NB4 (cell line): ENCODE data around the gene AGBL1.

Source experiments
- DNase-seq: peaks from one replicate; pipeline ENCODE4 v3.0.0; 2010; ENCODE audit warnings: low read depth
- H3K4me3 ChIP-seq: one replicate; pipeline ENCODE4 v1.5.1; 2011; ENCODE audit warnings: mild to moderate bottlenecking, low read depth, low read length, moderate library complexity
- MYC ChIP-seq: IDR thresholded peaks from 2 replicates; pipeline ENCODE4 v1.6.1; 2011; ENCODE audit warnings: low read depth, low read length
- POLR2A ChIP-seq: IDR thresholded peaks from 2 replicates; pipeline ENCODE4 v1.6.1; 2011; ENCODE audit warnings: mild to moderate bottlenecking; ENCODE audit not compliant: insufficient read length; ENCODE audit errors: extremely low read depth
- TF ChIP-seq, protein P1 (sequence below): IDR thresholded peaks from 2 replicates; pipeline ENCODE4 v1.6.1; 2011; ENCODE audit warnings: low read depth, low read length
- TF ChIP-seq, protein P2 (sequence below): IDR thresholded peaks from one replicate; pipeline ENCODE4 v1.5.1; 2012; ENCODE audit warnings: low read depth, low read length

Gene AGBL1

DNA sequence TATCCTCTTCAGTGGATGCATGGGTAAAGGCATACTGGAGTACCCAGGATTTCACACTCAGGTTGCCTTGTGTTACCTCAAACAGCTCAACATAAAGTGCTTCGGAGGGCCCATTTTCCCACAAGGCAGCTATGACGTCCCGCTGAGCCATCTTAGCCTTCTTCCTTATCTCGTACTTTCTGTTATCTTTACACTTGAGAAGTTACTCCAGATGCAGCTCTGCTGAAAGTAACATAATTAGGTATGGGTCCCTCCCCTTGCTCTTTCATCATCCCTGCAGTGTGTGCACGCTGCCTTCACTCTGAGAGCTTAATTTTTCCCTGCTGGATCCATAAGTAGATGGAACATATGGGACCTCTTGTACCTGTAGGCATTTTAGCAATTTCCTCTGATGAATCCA lies 410.3 kb downstream of the AGBL1 start:
- H3K4me3 ChIP-seq = no peak overlapping the region
- TF ChIP-seq, protein P1, sequence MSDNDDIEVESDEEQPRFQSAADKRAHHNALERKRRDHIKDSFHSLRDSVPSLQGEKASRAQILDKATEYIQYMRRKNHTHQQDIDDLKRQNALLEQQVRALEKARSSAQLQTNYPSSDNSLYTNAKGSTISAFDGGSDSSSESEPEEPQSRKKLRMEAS = no peak
- TF ChIP-seq MYC (no peak), POLR2A (no peak)
- TF ChIP-seq, protein P2, sequence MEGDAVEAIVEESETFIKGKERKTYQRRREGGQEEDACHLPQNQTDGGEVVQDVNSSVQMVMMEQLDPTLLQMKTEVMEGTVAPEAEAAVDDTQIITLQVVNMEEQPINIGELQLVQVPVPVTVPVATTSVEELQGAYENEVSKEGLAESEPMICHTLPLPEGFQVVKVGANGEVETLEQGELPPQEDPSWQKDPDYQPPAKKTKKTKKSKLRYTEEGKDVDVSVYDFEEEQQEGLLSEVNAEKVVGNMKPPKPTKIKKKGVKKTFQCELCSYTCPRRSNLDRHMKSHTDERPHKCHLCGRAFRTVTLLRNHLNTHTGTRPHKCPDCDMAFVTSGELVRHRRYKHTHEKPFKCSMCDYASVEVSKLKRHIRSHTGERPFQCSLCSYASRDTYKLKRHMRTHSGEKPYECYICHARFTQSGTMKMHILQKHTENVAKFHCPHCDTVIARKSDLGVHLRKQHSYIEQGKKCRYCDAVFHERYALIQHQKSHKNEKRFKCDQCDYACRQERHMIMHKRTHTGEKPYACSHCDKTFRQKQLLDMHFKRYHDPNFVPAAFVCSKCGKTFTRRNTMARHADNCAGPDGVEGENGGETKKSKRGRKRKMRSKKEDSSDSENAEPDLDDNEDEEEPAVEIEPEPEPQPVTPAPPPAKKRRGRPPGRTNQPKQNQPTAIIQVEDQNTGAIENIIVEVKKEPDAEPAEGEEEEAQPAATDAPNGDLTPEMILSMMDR = no peak
- no peak for DNase-seq

DNA sequence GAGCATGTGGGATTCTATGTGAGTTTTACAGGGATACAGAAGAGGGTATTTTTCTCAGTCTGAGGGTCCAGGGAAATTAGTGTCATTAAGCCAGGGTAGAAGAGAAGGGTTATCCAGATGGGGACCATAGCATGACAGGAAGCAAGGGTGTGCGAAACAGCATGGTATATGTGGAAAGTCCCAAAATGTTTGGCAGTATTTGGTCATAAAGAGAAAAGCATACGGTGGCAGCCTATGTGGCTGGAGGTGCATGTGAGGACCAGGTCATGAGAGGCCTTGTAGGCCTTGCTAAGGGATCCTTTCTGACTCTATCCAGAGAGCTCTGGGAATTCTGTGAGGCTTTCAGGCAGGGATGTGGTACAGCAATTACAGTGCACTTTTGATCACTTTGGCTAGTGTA lies 411.4 kb downstream of the AGBL1 start:
- DNase-seq = no peak
- TF ChIP-seq, protein P2 = no peak
- TF ChIP-seq, protein P1 = no peak
- TF ChIP-seq MYC (no peak), POLR2A (no peak)
- no peak overlapping the region for H3K4me3 ChIP-seq

DNA sequence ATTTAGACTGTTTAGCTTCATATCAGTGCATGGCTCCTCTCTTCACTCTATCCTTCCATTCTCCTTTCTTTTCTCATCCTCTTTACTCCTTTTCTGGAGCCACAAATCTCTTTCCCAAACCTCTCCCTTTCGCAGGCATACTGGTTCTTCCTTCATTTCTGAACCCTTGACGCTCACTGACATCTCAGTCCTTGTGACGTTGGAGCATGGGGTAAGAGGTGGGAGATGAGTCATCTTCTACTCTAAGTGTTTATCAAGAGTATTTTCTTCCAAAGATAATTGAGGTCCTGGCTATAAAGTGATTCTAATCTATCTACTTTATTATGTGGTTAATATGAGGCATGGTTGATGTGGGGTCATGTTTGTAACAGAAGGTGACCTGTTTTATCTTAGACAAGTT lies 414.2 kb downstream of the AGBL1 start:
- DNase-seq = peak; percentile 6
- no peak overlapping the region for H3K4me3 ChIP-seq
- TF ChIP-seq, protein P1 = no peak
- TF ChIP-seq, protein P2 = no peak
- TF ChIP-seq MYC (no peak), POLR2A (no peak)

DNA sequence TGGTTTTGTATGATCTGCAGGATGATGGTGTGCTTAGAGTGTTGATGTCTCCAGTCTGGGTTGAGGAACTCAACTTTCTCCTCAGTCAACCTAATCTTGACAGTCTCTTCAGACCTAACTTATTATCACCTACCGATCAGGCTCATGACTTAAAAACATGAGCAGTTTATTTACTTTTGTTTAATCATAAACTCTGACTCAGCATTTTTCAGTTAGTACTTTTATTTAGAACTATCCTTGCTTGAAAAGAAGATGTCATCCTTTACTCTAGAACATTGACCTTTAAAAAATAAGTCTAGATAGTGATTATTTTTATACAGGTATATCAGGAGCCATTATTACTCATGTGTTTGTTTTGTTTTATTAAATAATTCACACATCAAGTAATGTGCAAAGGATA lies 414.8 kb downstream of the AGBL1 start:
- DNase-seq = no peak
- TF ChIP-seq, protein P1 = no peak
- no peak for TF ChIP-seq POLR2A
- no peak for TF ChIP-seq MYC
- TF ChIP-seq, protein P2 = no peak
- no peak overlapping the region for H3K4me3 ChIP-seq

DNA sequence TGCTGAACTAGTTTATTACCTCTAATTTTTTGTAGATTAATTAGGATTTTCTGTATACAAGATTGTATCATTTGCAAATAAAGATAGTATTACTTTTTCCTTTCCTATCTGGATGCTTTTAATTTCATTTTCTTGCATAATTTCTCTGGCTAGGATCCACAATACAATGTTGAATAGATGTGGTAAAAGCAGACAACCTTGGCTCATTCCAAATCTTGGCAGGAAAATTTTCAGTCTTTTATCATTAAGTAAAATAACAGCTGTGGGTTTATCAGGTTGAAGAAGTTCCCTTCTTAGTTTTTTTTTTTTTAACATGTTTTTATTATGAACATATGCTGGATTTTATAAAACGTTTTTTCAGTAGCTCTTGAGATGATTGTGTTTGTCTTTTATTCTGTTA lies 422.6 kb downstream of the AGBL1 start:
- no peak for DNase-seq
- TF ChIP-seq POLR2A = no peak
- TF ChIP-seq MYC = no peak
- TF ChIP-seq, protein P2 = no peak
- TF ChIP-seq, protein P1 = no peak
- no peak overlapping the region for H3K4me3 ChIP-seq

DNA sequence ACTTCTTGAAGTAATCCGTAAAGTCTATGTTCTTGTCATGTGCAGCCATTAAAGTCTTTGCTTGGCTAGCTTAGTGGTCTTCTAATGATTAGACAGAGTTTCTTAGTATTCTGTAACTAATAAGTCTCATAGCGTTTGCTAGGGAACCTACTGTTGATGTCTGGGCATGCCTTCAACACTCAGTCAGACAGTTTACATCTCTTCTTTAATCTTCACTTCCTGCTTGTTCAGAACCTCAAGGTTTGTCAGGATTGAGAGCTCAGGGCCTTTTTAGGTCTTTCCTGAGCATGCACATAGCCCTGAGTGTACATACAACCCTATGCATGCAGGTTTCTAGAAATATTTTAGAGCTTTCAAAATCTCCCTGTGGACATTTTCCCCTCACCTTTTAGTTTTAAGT lies 426.3 kb downstream of the AGBL1 start:
- DNase-seq = no peak
- TF ChIP-seq POLR2A (no peak), MYC (no peak)
- TF ChIP-seq, protein P1 = no peak
- TF ChIP-seq, protein P2 = no peak
- H3K4me3 ChIP-seq = no peak overlapping the region
